PC-3 (cell line): ENCODE results near the gene CNIH3. TPM values are rescaled to one million over a fixed set of nuclear protein-coding genes. Genes with fewer than 3 reads are reported as not detected.

Source experiments
- ATAC-seq: fragments of 200-7000 bp; cut with Tn5 transposase; 2 replicates; pipeline ENCODE4 v1.9.1; 2020; ENCODE audit warnings: mild to moderate bottlenecking, moderate library complexity
- BruUV-seq: library from RNA; stranded (reverse); fragments of 400-500 nt; replicated peaks from 2 replicates; lab custom pipeline; 2021; lab: Mats Ljungman, UMichigan
- CTCF ChIA-PET: fragments of 300-600 bp; sonication (Branson Sonifier 250); formaldehyde crosslinking; loops from one replicate; lab custom pipeline; 2022; ENCODE audit warnings: antibody characterized with exemption; lab: Charles Lee
- POLR2A ChIA-PET: fragments of 300-600 bp; sonication (Branson Sonifier 250); formaldehyde crosslinking; loops from one replicate; lab custom pipeline; 2022; ENCODE audit warnings: antibody characterized with exemption; ENCODE audit not compliant: unreplicated experiment; lab: Charles Lee
- DNase-seq: peaks from one replicate; pipeline ENCODE4 v3.0.0-alpha.2; 2015
- H2AFZ ChIP-seq: fragments of 300-600 bp; sonication (generic); 2 replicates; pipeline ENCODE4 v1.6.0; 2016; ENCODE audit warnings: antibody characterized with exemption, low read length
- H3F3A ChIP-seq: fragments of 300-600 bp; sonication (generic); one replicate; pipeline ENCODE4 v1.6.0; 2017; ENCODE audit warnings: antibody characterized with exemption, low read length, control low read depth, mild to moderate bottlenecking; ENCODE audit not compliant: unreplicated experiment
- H3K27ac ChIP-seq: fragments of 300-600 bp; sonication (generic); 2 replicates; pipeline ENCODE4 v1.5.1; 2016; ENCODE audit warnings: mild to moderate bottlenecking, low read length
- H3K27me3 ChIP-seq: fragments of 300-600 bp; sonication (generic); 2 replicates; pipeline ENCODE4 v1.6.1; 2016; ENCODE audit warnings: low read length, mixed read lengths
- H3K36me3 ChIP-seq: fragments of 300-600 bp; sonication (generic); 2 replicates; pipeline ENCODE4 v1.6.1; 2016; ENCODE audit warnings: low read depth, mixed run types, low read length, mixed read lengths
- H3K4me1 ChIP-seq: fragments of 300-600 bp; sonication (generic); 2 replicates; pipeline ENCODE4 v1.5.1; 2016; ENCODE audit warnings: low read length; ENCODE audit not compliant: insufficient read depth
- H3K4me2 ChIP-seq: fragments of 300-600 bp; sonication (generic); 2 replicates; pipeline ENCODE4 v1.6.0; 2016; ENCODE audit warnings: low read length
- H3K4me3 ChIP-seq: fragments of 300-600 bp; sonication (generic); 2 replicates; pipeline ENCODE4 v1.5.1; 2016; ENCODE audit warnings: mild to moderate bottlenecking, low read length, mixed read lengths
- H3K79me2 ChIP-seq: fragments of 300-600 bp; sonication (generic); 2 replicates; pipeline ENCODE4 v1.6.1; 2017; ENCODE audit warnings: low read length, mixed read lengths
- H3K9ac ChIP-seq: fragments of 300-600 bp; sonication (generic); 2 replicates; pipeline ENCODE4 v1.6.0; 2016; ENCODE audit warnings: mild to moderate bottlenecking, low read length
- H3K9me2 ChIP-seq: fragments of 300-600 bp; sonication (generic); replicated peaks from 2 replicates; pipeline ENCODE4 v1.6.1; 2016; ENCODE audit warnings: mixed run types, low read length, mixed read lengths
- H3K9me3 ChIP-seq: fragments of 300-600 bp; sonication (generic); 2 replicates; pipeline ENCODE4 v1.6.1; 2016; ENCODE audit warnings: low read length, mixed read lengths
- H4K20me1 ChIP-seq: fragments of 300-600 bp; sonication (generic); 2 replicates; pipeline ENCODE4 v1.6.1; 2016; ENCODE audit warnings: low read length, mixed read lengths
- EZH2 ChIP-seq: fragments of 300-600 bp; sonication (generic); IDR thresholded peaks from one replicate; pipeline ENCODE4 v1.6.1; 2017; ENCODE audit warnings: antibody characterized with exemption, mild to moderate bottlenecking, low read length; ENCODE audit not compliant: unreplicated experiment
- EZH2phosphoT487 ChIP-seq: fragments of 300-600 bp; sonication (generic); IDR thresholded peaks from 2 replicates; pipeline ENCODE4 v1.6.1; 2018; ENCODE audit warnings: mild to moderate bottlenecking, antibody characterized with exemption, low read length, borderline replicate concordance
- intact Hi-C: fragments of 100-400 bp; cut with micrococcal nuclease; formaldehyde crosslinking; loops from 2 replicates; pipeline ENCODE4 v1.9.0; 2023
- total RNA-seq: library from RNA; depleted of rRNA; stranded (reverse); fragments of >200 nt; gene quantifications from 2 replicates; pipeline ENCODE4 v1.2.3, GENCODE V29; 2014
- TF ChIP-seq, protein P1 (sequence below): fragments of 300-600 bp; sonication (generic); conservative IDR thresholded peaks from 2 replicates; pipeline ENCODE4 v1.5.1; 2017; ENCODE audit warnings: antibody characterized with exemption, low read depth, mild to moderate bottlenecking, low read length

The CNIH3 gene
- total RNA-seq, 1 experiment from 2014 or later = 7.4 TPM

DNA sequence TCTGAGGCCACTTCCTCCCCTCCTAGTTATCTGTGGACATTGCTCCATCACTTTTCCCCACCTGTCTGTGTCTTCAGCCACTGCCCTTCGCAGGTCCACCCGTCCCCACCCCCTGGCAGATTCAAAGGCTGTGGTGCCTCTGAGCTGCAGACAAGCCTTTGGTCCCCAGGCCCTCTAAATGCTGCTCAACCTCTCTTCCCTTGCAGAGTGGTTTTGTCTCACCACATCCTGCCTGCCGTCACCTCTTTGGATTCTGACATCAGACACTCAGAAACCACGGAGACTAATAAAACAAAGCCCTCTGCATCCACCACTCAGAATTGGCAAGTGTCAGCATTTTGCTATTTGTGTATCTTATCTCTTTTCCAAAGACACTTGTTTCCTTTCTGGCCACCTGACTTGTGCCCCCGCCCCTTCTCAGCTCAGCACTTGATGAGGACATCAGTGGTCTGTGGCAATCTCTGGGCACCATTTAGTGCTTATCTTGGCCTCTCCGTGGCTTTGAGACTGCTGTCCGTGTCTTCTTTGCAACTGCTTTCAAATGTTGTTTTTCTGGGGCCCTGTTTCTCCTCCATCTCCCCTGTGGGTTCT is 7.7 kb downstream of the CNIH3 start:
- ATAC-seq (peak; percentile 85), DNase-seq (peak; percentile 94)
- intact Hi-C loops = no loop called here
- no TSS peak for BruUV-seq
- Histone ChIP-seq H2AFZ (no peak overlapping the region), H3F3A (no peaks in the 10 kb centered on the region), H3K27ac (peak overlapping the region; percentile 69), H3K4me3 (peak overlapping the region; percentile 5; the same call in 1 of the 2 replicates), H3K4me1 (peaks cover 28% of the 10 kb centered on the region), H4K20me1 (no peaks in the 10 kb centered on the region), H3K4me2 (peak overlapping the region; percentile 70), H3K36me3 (no peaks in the 10 kb centered on the region), H3K27me3 (no peaks in the 10 kb centered on the region), H3K9ac (peak overlapping the region; percentile 23; the same call in 1 of the 2 replicates), H3K9me3 (no peaks in the 10 kb centered on the region), H3K79me2 (no peaks in the 10 kb centered on the region), H3K9me2 (no peaks in the 10 kb centered on the region)
- ChIA-PET CTCF (no interaction called here), POLR2A (interaction anchor here (0.5 kb wide), 1 partner anchor 9 kb away, joined by 4 read pairs; no protein-coding TSS in a partner anchor)
- TF ChIP-seq, protein P1, sequence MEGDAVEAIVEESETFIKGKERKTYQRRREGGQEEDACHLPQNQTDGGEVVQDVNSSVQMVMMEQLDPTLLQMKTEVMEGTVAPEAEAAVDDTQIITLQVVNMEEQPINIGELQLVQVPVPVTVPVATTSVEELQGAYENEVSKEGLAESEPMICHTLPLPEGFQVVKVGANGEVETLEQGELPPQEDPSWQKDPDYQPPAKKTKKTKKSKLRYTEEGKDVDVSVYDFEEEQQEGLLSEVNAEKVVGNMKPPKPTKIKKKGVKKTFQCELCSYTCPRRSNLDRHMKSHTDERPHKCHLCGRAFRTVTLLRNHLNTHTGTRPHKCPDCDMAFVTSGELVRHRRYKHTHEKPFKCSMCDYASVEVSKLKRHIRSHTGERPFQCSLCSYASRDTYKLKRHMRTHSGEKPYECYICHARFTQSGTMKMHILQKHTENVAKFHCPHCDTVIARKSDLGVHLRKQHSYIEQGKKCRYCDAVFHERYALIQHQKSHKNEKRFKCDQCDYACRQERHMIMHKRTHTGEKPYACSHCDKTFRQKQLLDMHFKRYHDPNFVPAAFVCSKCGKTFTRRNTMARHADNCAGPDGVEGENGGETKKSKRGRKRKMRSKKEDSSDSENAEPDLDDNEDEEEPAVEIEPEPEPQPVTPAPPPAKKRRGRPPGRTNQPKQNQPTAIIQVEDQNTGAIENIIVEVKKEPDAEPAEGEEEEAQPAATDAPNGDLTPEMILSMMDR = no peak
- TF ChIP-seq EZH2 (no peak), EZH2phosphoT487 (no peak)

- Histone ChIP-seq H3K4me2 (peak overlapping the region; percentile 70), H2AFZ (no peak overlapping the region), H3K27me3 (no peaks in the 10 kb centered on the region), H3K27ac (peak overlapping the region; percentile 16), H3K79me2 (no peaks in the 10 kb centered on the region), H3K4me1 (peaks cover 25% of the 10 kb centered on the region), H3K36me3 (no peaks in the 10 kb centered on the region), H3K9me3 (no peaks in the 10 kb centered on the region), H3K4me3 (no peak overlapping the region), H4K20me1 (no peaks in the 10 kb centered on the region), H3K9me2 (no peaks in the 10 kb centered on the region), H3F3A (no peaks in the 10 kb centered on the region), H3K9ac (no peak overlapping the region)
- TF ChIP-seq EZH2 = no peak
- TF ChIP-seq, protein P1 = no peak
- no peak for TF ChIP-seq EZH2phosphoT487
- intact Hi-C loops = no loop called here
- no peak for ATAC-seq
- POLR2A ChIA-PET = no interaction called here
- BruUV-seq = no TSS peak
- DNase-seq = no peak
- CTCF ChIA-PET = no interaction called here
Observed at GRCh38 chr1:224624432-224624831, 8.3 kb downstream of the CNIH3 start.

GRCh38 chr1:224626042-224626441 is 9.9 kb downstream of the CNIH3 start:
- DNase-seq (peak; percentile 19), ATAC-seq (no peak)
- no peak overlapping the region for H3K9ac ChIP-seq
- BruUV-seq = no TSS peak
- H3K27ac ChIP-seq = no peak overlapping the region
- no peaks in the 10 kb centered on the region for H3K36me3 ChIP-seq
- ChIA-PET CTCF (no interaction called here), POLR2A (no interaction called here)
- H3K9me2 ChIP-seq = no peaks in the 10 kb centered on the region
- no peaks in the 10 kb centered on the region for H4K20me1 ChIP-seq
- H3K4me3 ChIP-seq = no peak overlapping the region
- H3K4me2 ChIP-seq = no peak overlapping the region
- no peak overlapping the region for H2AFZ ChIP-seq
- H3K27me3 ChIP-seq = no peaks in the 10 kb centered on the region
- TF ChIP-seq EZH2phosphoT487 (no peak), EZH2 (no peak)
- TF ChIP-seq, protein P1 = no peak
- peaks cover 25% of the 10 kb centered on the region for H3K4me1 ChIP-seq
- no peaks in the 10 kb centered on the region for H3F3A ChIP-seq
- no peaks in the 10 kb centered on the region for H3K9me3 ChIP-seq
- intact Hi-C loops = no loop called here
- no peaks in the 10 kb centered on the region for H3K79me2 ChIP-seq
